C4-2B (cell line): ENCODE data around the gene EIF5AL1.
"Not testable (repeated sequence)": the region's sequence is repeated elsewhere in the genome, so short reads cannot be mapped to it uniquely, and the experiment has no call there.

Experiments
- ZFX ChIP-seq: fragments of 450-650 bp; IDR thresholded peaks from 2 replicates; pipeline ENCODE4 v1.6.1; 2017
- TF ChIP-seq, protein P1 (sequence below): fragments of 450-650 bp; conservative IDR thresholded peaks from 2 replicates; pipeline ENCODE4 v1.5.1; 2017; ENCODE audit warnings: mild to moderate bottlenecking

DNA sequence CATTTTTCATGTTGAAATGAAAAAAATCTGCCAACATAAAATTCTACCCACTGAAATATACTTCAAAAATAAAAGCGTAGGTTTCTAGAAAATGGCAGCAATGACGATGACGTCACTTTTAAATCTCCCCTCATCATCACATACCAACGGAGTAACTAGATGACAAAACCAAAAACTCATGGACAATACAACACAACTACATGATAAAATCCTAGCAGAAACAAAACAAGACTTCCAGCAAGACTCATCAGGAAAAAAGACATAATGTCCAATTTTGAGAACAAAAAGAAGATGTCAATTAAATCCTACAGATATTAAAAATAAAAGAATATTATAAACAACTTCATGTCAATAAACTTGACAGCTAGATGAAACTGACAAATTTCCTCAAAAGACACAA lies 15.9 kb downstream of the EIF5AL1 start:
- TF ChIP-seq, protein P1, sequence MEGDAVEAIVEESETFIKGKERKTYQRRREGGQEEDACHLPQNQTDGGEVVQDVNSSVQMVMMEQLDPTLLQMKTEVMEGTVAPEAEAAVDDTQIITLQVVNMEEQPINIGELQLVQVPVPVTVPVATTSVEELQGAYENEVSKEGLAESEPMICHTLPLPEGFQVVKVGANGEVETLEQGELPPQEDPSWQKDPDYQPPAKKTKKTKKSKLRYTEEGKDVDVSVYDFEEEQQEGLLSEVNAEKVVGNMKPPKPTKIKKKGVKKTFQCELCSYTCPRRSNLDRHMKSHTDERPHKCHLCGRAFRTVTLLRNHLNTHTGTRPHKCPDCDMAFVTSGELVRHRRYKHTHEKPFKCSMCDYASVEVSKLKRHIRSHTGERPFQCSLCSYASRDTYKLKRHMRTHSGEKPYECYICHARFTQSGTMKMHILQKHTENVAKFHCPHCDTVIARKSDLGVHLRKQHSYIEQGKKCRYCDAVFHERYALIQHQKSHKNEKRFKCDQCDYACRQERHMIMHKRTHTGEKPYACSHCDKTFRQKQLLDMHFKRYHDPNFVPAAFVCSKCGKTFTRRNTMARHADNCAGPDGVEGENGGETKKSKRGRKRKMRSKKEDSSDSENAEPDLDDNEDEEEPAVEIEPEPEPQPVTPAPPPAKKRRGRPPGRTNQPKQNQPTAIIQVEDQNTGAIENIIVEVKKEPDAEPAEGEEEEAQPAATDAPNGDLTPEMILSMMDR: not testable (repeated sequence)
- not testable (repeated sequence) for TF ChIP-seq ZFX
